HG02885 (cell line): ENCODE results near the gene PLEKHG5.
A peak's percentile ranks its signal among the peaks of the same experiment; 100 is the strongest.
"Not testable (repeated sequence)": the region's sequence is repeated elsewhere in the genome, so short reads cannot be mapped to it uniquely, and the experiment has no call there.

ENCODE experiments used
- ATAC-seq: cut with Tn5 transposase; IDR thresholded peaks from one replicate; pipeline ENCODE4 v1.9.1; 2021; ENCODE audit warnings: mild to moderate bottlenecking; ENCODE audit not compliant: unreplicated experiment, poor library complexity

The PLEKHG5 gene

GRCh38 chr1:6498576-6499111, 7.2 kb upstream of the PLEKHG5 start:
- ATAC-seq: no peak

- ATAC-seq: no peak
These were observed 6.6 kb upstream of the PLEKHG5 start for GRCh38 chr1:6497867-6498575.

- no peak for ATAC-seq
These were observed 5.9 kb upstream of the PLEKHG5 start for GRCh38 chr1:6497215-6497866.

- no peak for ATAC-seq
These were observed 5.4 kb upstream of the PLEKHG5 start for GRCh38 chr1:6496890-6497214.

- ATAC-seq: no peak
These were observed 4.9 kb upstream of the PLEKHG5 start for GRCh38 chr1:6496365-6496721.

- no peak for ATAC-seq
These were observed 4.3 kb upstream of the PLEKHG5 start for GRCh38 chr1:6495540-6496364.

GRCh38 chr1:6495041-6495441, 3.6 kb upstream of the PLEKHG5 start:
- ATAC-seq: no peak

- ATAC-seq: no peak
These were observed 3.2 kb upstream of the PLEKHG5 start for GRCh38 chr1:6494627-6495026.

GRCh38 chr1:6493834-6494223, 2.4 kb upstream of the PLEKHG5 start:
- not testable (repeated sequence) for ATAC-seq

GRCh38 chr1:6491966-6492365, 499 bp upstream of the PLEKHG5 start:
- no peak for ATAC-seq

- ATAC-seq: no peak
These were observed 402 bp downstream of the PLEKHG5 start for GRCh38 chr1:6491081-6491449.

- ATAC-seq: no peak
These were observed 1.0 kb downstream of the PLEKHG5 start for GRCh38 chr1:6490181-6491080.

- peak; percentile 55 for ATAC-seq
These were observed 1.7 kb downstream of the PLEKHG5 start for GRCh38 chr1:6489799-6490180.

- no peak for ATAC-seq
These were observed 2.1 kb downstream of the PLEKHG5 start for GRCh38 chr1:6489383-6489765.

- ATAC-seq: no peak
These were observed 2.7 kb downstream of the PLEKHG5 start for GRCh38 chr1:6488602-6489382.

- ATAC-seq: no peak
These were observed 3.5 kb downstream of the PLEKHG5 start for GRCh38 chr1:6487804-6488484.

- peak; percentile 58 for ATAC-seq
These were observed 4.9 kb downstream of the PLEKHG5 start for GRCh38 chr1:6486433-6487011.

GRCh38 chr1:6485168-6486101, 6.0 kb downstream of the PLEKHG5 start:
- ATAC-seq: no peak
